SK-N-SH (cell line): ENCODE results near the gene IQCK.

Experiments used
- EP300 ChIP-seq, 2 experiments: IDR thresholded peaks; 2 replicates each; pipeline versions ENCODE4 v1.4.0 to v1.6.1; 2012; ENCODE audit warnings: borderline replicate concordance in 1 of 2, low read depth in 1 of 2, low read length in 1 of 2
- JUND ChIP-seq: IDR thresholded peaks from 2 replicates; pipeline ENCODE4 v1.4.0; 2012
- RAD21 ChIP-seq: IDR thresholded peaks from 2 replicates; pipeline ENCODE4 v1.6.1; 2012; ENCODE audit warnings: mild to moderate bottlenecking, low read length
- RFX5 ChIP-seq: IDR thresholded peaks from 2 replicates; pipeline ENCODE4 v1.6.1; 2012; ENCODE audit warnings: mild to moderate bottlenecking, improper control_type of control experiment, low read length
- TAF1 ChIP-seq: IDR thresholded peaks from 2 replicates; pipeline ENCODE4 v1.6.1; 2012; ENCODE audit warnings: low read depth, mild to moderate bottlenecking, low read length, moderate library complexity, borderline replicate concordance
- TF ChIP-seq, protein P1 (sequence below): fragments of 200-600 bp; sonication (generic); IDR thresholded peaks from 2 replicates; pipeline ENCODE4 v1.6.1; 2017; ENCODE audit warnings: antibody characterized with exemption, mild to moderate bottlenecking, moderate library complexity

DNA sequence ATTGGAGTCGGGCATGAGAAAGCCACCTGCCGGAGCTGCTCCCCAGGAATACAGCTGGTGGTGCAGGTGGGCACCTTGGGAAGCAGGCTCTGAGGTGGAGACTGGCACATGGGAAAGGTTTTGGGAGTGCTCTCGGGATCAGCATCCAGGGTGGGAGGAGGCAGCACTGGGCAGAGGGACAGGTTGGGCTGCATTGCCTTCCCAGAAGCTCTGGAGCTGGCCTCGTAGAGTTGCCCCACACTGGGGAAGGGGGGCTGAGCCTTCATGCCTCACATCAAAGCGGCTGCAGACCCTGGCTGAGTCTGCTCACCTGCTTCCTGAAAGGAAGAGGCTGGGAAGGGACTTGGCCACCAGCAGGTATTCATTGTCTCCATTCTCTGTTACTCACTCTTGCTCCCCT lies 180.1 kb downstream of the IQCK start:
- TF ChIP-seq TAF1: no peak
- no peak for TF ChIP-seq JUND
- TF ChIP-seq, protein P1, sequence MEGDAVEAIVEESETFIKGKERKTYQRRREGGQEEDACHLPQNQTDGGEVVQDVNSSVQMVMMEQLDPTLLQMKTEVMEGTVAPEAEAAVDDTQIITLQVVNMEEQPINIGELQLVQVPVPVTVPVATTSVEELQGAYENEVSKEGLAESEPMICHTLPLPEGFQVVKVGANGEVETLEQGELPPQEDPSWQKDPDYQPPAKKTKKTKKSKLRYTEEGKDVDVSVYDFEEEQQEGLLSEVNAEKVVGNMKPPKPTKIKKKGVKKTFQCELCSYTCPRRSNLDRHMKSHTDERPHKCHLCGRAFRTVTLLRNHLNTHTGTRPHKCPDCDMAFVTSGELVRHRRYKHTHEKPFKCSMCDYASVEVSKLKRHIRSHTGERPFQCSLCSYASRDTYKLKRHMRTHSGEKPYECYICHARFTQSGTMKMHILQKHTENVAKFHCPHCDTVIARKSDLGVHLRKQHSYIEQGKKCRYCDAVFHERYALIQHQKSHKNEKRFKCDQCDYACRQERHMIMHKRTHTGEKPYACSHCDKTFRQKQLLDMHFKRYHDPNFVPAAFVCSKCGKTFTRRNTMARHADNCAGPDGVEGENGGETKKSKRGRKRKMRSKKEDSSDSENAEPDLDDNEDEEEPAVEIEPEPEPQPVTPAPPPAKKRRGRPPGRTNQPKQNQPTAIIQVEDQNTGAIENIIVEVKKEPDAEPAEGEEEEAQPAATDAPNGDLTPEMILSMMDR: no peak
- no peak for TF ChIP-seq RAD21
- TF ChIP-seq RFX5: no peak
- no peak for TF ChIP-seq EP300 (IDR thresholded peaks at IDR 0.05; ENCODE audit: borderline replicate concordance in 1 of 2, low read depth in 1 of 2, low read length in 1 of 2)
